GM19035 (cell line): ENCODE measurements around the gene GRID1.

ENCODE experiments used
- ATAC-seq: cut with Tn5 transposase; IDR thresholded peaks from one replicate; pipeline ENCODE4 v1.9.1; 2021; ENCODE audit not compliant: unreplicated experiment

The GRID1 gene

DNA sequence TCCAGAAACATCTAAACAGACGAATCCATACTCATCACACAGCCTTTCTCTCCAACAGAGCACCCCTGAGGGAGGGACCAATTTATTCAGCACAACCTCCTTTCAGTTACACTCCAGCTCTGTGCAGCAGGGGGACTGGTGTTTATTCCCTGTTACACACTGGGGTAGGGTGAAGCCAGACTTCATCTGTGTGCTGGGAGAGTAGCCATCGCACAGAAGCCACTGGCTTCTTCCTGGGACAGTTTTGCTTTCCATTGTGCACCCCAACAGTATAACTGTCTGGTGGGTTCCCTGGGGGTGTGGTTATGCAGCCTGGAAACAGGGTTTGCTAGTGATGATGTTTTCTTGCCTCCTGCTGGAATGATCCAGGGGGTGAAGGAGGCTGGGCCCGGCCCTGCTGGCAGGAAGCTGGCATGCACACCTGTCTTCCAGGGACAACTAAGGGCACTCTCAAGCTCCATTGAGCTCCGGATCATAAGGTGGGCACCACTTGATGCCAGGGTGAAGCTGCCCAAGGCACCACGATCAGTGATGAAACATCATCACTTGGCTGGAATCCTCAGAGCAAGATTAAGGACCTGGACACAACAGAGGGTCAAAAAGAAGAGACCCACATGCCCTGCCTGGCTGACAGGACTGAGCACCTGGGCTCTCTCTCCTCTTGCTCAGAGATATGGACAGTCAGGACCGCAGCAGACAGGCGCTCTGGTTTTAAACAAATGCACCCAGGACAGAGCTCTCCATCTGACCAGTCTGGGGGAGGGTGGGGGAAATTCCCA is 293.2 kb downstream of the GRID1 start:
- no peak for ATAC-seq

DNA sequence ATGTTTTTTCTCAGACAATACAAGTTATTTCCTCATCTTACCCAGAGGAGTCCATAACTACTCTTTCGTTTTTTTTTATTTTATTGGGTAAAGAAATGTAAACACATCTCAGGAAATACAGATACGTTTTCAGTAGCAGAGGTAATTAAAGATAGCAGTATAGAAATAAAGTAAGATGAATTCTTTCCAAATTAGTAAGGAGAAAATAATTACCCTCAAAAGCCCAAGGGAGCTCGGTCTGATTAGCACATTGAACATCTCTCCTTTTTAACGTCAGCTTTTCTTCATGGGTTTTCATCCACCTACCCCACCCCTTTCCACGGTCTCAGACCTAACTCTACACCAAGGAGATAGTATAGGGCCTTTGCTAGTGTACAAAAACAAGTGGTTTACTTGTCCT is 294.2 kb downstream of the GRID1 start:
- no peak for ATAC-seq

DNA sequence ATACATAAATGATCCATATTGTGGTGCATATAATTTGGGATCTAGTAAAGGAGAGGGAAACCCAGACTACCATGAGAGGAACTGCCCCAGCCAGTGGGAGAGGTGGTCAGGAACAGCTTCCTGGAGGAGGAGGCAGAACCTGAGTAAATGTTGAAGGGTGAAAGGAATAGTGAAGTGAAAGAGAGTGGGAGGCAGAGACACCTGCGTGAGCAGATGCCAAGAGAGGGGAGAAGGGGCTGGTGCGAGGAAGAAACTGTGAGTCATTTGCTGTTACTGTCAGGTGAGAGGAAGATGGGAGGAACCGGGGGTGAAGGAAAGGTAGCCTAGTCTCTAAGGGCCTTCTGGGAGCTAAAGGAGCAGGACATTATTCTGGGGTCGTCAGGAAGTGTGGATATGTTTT is 294.8 kb downstream of the GRID1 start:
- no peak for ATAC-seq

DNA sequence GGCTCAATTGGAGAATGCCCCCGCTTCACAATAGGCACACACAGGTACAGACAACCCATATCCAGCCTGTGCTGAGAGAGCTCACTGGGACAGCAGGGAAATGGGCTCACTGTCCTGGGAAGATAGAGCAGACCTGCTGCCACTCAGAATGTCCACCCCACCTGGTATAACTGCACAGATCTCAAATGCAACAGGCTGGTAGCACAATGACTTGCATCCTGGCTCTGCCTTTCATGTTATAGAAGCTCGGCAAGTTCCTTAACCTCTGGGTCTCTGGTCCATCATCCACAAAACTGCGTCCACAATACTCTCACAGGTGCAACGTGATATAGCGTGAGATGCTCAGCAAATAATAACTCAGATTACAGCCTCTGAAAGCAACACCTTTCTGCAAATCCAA is 295.4 kb downstream of the GRID1 start:
- no peak for ATAC-seq

DNA sequence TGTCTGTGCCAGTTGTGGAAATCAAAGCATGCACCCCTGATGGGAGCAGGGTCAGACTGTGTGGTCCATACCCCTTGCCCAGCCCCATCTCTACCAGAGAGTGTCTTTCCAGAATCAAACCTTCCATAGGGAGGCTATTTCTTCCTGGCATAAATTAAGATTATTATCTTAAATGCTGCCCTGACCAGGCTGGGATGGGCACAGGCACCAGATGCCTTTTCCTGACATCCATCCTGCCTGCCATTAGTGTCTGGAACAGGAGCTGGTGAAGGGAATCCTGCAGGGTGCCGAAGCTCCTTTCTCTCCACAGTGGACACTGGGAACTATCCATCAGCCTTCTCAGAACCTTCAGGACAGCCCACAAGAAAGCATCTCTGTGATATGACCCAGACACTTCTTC is 296.3 kb downstream of the GRID1 start:
- no peak for ATAC-seq

DNA sequence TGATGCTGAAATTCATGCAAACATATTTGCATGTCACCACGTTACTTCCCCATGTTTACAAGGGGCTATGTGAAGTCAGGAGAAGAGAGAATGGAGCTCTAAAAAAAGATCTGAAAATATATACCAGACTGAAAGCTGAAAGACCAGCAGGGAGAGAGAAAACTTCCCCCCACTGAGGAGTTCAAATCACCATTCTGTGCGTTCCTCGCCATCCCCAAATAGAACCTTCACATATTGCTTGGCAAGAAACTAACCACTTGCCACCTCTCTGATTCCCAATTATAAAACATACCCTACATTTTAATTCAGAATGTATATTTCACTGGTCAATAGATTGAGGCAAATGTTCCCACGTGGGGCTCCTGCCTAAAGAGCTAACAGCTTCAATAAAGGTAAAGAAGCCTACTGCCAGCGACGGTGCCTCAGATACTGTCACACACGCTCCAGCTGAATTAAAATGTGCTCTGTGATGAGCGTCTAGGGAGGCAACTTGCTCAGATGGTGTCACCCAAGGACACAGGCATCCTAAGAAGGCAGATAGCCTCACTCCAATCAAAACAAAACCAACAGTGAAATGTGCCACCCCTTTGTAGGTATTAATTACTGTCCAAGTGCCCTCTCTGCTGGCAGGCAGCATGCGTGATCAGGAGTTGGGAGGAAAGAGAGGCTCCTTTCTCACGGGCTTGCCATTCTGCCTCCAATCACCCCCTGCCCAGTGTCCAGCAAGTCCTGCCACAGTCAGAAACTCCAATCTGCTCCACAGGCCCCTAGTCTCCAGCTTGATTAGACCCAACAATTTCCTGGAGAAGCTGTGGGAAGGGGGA is 298.2 kb downstream of the GRID1 start:
- no peak for ATAC-seq

DNA sequence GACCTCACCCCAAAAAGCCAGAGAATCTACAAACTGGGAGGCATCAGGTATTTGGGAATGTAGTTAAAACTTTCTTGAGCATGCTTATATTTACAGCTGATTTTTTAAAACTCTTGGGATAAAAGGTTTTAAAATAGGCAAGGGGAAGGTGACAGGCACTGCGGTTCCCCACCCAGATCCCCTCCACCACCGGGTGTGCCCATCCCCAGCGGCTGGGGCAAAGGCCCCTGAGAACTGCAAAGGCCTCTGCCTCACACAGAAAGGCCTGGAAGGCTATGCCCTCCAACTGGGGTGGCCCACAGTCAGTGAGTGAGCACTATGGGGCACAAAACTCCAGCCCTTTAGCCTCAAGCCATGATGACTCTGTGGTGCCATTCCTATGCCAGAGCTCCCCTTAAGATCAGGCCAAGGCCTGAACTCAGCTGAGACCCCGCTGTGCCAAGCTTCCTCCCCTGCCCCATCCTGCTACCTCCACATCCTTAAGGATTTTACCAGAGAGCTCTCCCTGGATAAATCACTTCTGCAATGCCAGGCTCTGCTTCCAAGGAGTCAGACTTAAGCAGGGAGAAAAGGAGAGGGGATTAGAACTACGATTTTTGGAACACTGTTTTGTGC is 299.1 kb downstream of the GRID1 start:
- no peak for ATAC-seq

DNA sequence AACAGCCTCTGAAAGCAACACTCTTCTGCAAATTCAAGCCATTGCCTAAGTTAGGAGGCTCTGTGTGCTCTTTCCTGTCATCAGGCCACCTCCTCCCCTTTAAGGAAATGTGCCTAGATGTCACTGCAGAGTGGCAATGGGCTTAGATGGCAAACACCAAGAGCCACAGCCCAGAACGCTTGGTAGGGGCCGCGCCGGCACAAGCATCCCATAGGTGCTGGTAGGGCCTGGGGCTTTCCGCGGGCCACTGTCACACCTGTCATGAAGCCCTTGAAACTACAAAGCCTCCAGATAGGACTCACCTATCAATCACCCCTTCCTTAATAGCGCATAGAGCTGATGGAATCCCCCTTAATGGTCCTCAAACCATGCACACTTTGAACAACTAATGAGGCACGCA is 299.9 kb downstream of the GRID1 start:
- ATAC-seq: no peak

DNA sequence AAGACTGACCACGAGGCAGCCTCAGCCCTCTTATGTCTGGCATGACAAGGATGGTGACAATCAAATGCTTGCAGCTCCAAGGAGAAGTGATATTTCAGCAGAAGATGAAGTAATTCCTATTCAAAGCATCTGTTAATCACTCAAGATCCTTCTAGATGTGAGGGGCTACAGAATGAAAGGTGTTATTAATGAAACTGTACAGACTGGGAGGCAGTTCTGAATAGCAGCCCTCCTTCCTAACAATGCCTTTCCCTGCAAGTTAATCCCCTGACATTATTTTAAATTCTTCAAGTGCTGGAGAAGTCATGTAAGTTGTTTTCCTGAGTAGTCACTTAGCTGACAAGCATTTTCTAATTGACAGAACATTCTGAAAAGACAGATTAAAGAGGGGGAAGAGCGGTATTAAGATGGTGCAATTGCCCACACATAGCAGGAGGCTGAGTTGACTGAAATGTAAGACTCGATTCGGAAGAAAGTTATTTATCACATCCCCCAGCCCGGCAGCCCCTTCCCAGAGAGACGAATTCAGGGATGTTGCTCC is 300.8 kb downstream of the GRID1 start:
- no peak for ATAC-seq

DNA sequence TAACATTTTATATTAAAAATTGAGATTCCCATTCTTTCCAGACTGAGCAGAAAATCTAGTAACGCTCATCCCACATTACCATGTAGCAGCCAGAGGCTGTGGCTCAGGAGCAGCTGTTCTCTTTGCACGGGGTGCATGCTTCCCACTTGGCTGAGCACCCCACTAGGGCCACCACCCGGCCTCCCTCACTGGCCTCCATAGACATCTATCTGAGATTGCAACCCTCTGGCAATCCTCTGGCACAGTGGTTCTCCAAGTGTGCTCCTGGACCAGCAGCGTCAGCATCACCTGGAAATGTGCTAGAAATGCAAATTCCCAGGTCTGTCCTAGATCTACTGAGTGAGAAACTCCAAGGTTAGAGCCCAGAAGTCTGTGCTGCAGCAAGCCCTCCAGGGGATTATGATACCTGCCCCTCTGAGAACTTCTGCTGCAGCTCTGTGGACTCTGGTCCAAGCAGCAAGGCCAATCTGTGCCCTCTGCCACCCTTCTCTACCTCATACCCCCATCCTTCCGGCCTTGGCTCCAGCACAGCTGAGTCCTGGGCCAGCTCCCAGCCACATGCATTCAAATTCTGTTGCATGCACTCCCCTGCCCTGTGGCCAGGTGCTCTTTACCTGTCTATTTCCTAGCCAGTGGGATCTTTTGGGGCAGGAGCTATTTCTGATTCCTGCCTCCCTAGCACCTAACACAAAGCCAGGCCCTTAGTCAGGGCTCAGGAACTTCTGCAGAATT is 301.5 kb downstream of the GRID1 start:
- ATAC-seq: no peak

DNA sequence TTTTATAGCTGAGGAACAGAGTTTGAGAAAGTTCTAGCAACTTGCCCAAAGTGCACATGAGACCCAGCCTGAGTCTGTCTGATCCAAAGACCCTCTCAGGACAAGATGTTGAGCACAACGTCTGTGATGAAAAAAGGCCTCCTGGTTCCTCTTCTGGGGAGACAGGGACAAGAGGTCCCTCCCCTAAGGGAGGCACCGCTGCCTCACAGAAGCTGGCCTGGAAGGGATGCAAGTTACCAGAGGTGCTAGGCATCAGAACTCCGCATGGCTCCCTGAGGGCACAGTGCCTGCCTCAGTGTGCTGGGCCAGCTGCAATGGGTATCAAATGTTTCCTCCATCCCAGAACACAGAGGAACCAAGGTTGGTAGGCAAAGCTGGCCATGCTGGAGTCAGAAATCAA is 302.4 kb downstream of the GRID1 start:
- ATAC-seq: no peak

DNA sequence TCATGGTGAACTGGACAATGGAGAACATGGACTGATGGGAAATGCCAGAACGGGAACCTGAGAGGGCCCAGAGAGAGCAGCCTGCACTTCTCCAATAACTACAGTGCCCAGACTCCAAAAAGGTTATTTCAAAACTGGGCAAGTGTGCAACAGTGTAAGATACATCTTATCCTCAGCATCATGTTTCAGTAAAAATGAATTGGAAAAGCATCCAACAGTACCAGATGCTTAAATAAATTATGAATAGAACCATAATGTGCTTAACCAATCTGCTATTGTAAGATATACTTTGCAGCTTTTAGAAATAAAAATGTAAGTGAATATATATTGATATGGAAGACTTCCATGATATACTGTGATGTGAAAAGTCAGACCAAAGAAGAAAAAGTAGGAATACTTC is 303.3 kb downstream of the GRID1 start:
- ATAC-seq: no peak

DNA sequence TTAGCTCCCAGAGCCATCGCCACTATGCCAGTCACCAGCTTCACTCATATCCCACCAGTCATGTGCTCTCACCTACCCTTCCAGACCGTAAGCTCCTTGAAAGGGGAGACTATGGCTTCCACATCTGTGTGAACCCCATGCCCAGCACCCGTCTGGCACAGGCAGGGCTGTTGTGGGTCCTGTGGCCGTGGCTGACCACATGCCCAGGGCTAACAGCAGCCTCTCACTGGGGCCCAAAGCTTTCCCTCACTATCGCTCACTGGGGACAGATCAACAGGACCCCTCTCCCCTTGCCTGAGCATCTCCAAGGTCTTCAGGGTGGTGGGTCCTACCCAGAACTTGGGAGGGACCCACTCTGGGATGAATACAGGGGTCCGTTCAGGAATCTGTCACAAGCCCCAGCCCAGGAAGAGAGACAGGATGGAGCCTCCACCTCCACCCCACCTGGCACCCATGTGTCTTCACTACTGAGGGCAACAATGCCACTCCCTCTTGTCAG is 303.9 kb downstream of the GRID1 start:
- ATAC-seq: no peak

DNA sequence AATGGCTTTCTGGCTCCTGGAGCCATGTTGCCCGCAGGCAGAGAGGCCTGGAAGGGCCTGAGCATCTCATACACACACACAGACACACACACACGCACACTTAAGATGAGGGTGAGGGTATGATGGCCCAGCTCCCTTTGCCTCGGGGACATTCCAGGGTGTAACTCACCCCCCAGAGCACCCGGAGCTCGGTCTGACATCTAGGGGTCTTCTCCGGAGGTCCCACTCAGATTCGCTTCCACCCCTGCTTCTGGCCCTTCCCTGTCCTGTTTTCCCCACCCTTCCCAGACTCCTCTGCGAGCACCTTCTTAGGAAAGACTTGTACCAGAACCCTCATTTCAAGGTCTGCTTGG is 304.4 kb downstream of the GRID1 start:
- no peak for ATAC-seq

DNA sequence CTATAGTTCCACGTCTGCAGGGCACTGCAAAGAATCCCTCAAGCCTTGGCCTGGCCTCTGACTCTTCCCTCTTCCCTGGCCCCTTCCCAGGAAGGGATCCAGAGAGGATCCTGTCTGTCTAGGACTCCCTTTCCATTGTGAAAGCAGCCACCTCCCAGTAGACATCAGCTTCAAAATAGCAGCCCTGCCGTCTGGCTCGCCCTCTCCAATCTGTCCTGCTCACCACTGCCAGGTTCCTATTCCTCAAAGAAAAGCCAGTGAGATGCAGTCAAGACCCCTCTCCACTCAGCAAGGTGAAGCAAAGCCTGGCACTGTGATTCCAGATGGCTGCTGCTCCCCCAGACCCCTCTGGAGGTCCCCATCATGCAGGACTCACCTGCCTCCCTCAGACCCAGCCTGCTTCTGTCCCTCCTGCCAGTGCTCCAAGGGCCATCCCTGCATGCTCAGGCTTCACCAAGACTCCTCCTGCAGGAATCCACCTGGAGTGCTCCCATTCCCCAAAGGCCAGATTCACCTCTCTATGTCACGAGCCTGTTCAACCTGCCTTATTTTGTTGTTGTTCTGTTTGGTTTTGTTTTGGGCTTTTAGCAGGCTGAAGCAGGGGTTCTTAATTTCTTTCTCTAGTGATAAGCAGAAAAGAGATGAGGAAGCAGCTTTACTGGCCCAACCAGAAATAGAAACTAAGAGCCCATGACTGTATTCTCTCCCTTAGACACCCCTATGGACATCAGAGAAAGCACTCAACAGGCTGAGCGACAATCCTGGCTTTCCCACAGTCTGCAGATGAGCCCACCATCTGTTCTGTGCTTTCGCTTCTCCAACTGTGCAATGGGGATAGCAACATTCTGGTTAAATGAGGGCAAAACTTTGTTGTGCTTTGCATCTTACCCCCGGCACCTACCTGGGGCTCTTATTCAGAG is 305.1 kb downstream of the GRID1 start:
- ATAC-seq: no peak

DNA sequence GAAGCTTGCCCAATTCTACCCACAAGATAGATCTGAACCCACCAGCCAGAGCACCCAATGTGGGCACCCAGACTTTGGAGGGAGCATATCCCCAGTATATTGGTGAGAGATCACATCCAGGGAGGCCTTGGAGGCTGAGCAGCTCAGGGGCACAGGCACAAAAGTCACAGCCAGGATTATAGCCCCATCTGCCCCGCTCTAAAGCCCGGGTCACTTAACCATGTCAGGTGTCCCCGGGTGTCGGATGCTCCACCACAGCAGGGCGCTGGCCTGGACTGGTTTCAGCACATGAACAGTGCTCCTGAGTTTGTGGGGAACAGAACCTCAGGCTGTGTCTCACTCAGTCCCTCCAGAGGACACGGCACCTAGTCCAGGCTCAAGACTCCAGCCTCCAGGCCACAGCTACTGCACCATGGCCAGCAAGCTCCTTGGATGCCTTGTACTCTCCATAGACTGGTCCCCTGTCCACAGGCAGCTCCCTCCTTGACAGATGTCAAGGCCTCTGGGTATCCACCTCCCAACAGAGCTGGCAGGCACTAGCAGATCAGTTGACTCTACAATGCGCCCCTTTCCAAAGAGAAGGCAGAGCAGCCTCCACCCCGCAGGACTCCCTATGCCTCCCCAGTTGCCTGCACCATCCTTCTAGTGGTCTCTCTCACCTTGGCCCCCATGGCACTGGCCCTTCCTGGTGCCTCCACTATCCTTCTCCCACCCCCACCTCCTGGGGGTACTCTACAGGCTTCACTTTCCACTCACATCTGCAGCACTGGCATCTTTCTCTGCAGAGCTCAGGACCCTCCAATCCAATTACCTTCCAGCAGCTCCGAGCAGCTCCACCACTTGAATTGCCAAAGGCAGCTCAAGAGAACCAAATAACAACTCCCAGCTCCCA is 306.0 kb downstream of the GRID1 start:
- ATAC-seq: no peak

DNA sequence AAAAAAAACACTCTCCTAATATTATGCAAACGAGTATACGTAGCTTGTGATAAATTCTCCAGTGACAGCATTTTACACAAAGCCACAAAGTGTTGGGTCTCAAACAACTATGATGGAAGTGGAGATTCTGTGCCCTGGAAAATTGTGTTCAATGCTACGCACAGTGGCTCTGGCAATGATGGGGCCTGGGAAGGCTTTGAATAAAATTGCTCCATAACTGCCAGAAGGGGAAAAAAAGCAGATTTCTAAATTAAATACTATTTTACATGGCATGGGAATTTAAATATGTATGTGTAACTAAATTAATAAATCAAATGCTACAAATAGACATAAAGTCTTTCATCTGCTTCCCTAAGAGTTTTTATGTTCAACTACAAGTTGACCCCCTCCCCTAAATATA is 306.7 kb downstream of the GRID1 start:
- no peak for ATAC-seq

DNA sequence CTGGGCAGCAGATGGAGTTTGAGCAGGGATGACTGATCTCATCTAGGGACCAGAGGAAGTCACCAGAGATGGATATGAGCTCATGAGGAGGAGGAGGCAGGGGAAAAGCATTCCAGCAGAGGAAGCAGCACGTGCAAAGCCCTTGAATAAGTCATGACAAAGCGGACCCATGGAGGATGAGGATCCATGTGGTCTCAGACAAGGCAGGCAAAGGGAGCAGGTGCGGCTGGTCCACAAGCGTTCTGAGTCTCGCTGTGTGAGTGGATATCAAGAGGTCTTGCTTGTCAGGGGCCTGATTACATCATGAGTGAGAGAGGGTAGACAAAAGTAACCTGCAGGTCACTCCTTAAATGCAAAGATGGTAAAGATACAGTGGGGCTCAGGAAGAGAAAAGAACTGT is 307.6 kb downstream of the GRID1 start:
- ATAC-seq: no peak

DNA sequence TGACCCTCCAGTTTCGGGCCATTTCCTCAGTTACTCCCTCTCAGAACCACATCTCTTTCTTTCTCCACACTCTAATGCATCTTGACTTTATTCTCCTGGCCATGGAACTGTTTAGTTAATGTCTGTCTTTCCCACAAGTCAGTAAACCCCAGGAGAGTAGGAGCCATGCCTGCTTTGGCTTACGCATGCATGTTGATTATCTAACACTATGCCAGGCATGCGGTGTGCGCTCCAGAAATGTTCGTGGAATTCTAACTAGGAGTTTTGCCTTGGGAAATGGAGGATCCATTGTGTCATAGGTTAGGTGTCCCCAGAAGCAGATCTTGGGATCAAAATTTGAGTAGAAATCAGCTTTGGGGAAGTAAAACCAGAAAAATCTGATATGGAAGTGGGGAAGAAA is 308.9 kb downstream of the GRID1 start:
- no peak for ATAC-seq
